Osteoblast (primary cell): ENCODE results near the gene SLC4A8. TPM values are rescaled to one million over a fixed set of nuclear protein-coding genes. Genes with fewer than 3 reads are reported as not detected.

Experiments
- DNase-seq: peaks from one replicate; pipeline ENCODE4 v3.0.0; 2011; ENCODE audit warnings: low spot score, mixed read lengths; ENCODE audit not compliant: insufficient read length; ENCODE audit errors: missing footprints
- H2AFZ ChIP-seq: 2 replicates; pipeline ENCODE4 v1.6.0; 2011; ENCODE audit warnings: mild to moderate bottlenecking, low read length
- H3K27ac ChIP-seq: 2 replicates; pipeline ENCODE4 v1.5.1; 2011; ENCODE audit warnings: mild to moderate bottlenecking, low read depth, low read length, moderate library complexity
- H3K27me3 ChIP-seq: 2 replicates; pipeline ENCODE4 v1.6.0; 2012; ENCODE audit warnings: mild to moderate bottlenecking, control low read depth, inconsistent platforms, low read length, moderate library complexity; ENCODE audit not compliant: insufficient read depth
- H3K36me3 ChIP-seq: 2 replicates; pipeline ENCODE4 v1.5.1; 2011; ENCODE audit warnings: mild to moderate bottlenecking, low read length, control low read depth, moderate library complexity; ENCODE audit not compliant: insufficient read depth
- H3K4me1 ChIP-seq: 2 replicates; pipeline ENCODE4 v1.5.1; 2011; ENCODE audit warnings: mild to moderate bottlenecking, low read length, control low read depth, moderate library complexity; ENCODE audit not compliant: insufficient read depth
- H3K4me2 ChIP-seq: 2 replicates; pipeline ENCODE4 v1.6.0; 2011; ENCODE audit warnings: mild to moderate bottlenecking, low read length; ENCODE audit not compliant: insufficient read depth
- H3K4me3 ChIP-seq: fragments of 200-600 bp; sonication (generic); 3 replicates; pipeline ENCODE4 v1.5.1; 2012; ENCODE audit warnings: mild to moderate bottlenecking, low read length, inconsistent platforms; ENCODE audit not compliant: insufficient read depth
- H3K79me2 ChIP-seq: 2 replicates; pipeline ENCODE4 v1.6.0; 2012; ENCODE audit warnings: mild to moderate bottlenecking, low read length, control low read depth, inconsistent platforms; ENCODE audit not compliant: insufficient read depth
- H3K9me3 ChIP-seq: 2 replicates; pipeline ENCODE4 v1.5.1; 2011; ENCODE audit warnings: low read depth, low read length, control low read depth
- H4K20me1 ChIP-seq: 2 replicates; pipeline ENCODE4 v1.6.0; 2012; ENCODE audit warnings: mild to moderate bottlenecking, low read length, control low read depth; ENCODE audit not compliant: insufficient read depth
- CTCF ChIP-seq: IDR thresholded peaks from 2 replicates; pipeline ENCODE4 v1.5.1; 2011; ENCODE audit warnings: mild to moderate bottlenecking, low read depth, low read length, moderate library complexity; ENCODE audit errors: extremely low read depth
- total RNA-seq: library from RNA; depleted of rRNA; stranded (reverse); fragments of >200 nt; gene quantifications from 2 replicates; pipeline ENCODE4 v1.2.3, GENCODE V29; 2012

The SLC4A8 gene
- total RNA-seq, 1 donor = 2.9 TPM

- H3K4me1 ChIP-seq = no peaks in the 10 kb centered on the region
- TF ChIP-seq CTCF = no peak
- DNase-seq = no peak
- H3K4me2 ChIP-seq = no peak overlapping the region
- no peaks in the 10 kb centered on the region for H4K20me1 ChIP-seq
- no peak overlapping the region for H2AFZ ChIP-seq
- H3K4me3 ChIP-seq = no peak overlapping the region
- no peaks in the 10 kb centered on the region for H3K27me3 ChIP-seq
- no peaks in the 10 kb centered on the region for H3K9me3 ChIP-seq
- H3K79me2 ChIP-seq = no peaks in the 10 kb centered on the region
- H3K27ac ChIP-seq = no peak overlapping the region
- H3K36me3 ChIP-seq = no peaks in the 10 kb centered on the region
These were observed 49.3 kb downstream of the SLC4A8 start for GRCh38 chr12:51473947-51474346.

- no peak overlapping the region for H3K4me3 ChIP-seq
These were observed 50.9 kb downstream of the SLC4A8 start for GRCh38 chr12:51475543-51475942.

GRCh38 chr12:51480978-51481377, 56.3 kb downstream of the SLC4A8 start:
- Histone ChIP-seq H3K4me1 (no peaks in the 10 kb centered on the region), H3K4me3 (no peak overlapping the region), H4K20me1 (no peaks in the 10 kb centered on the region), H2AFZ (no peak overlapping the region), H3K27ac (no peak overlapping the region), H3K36me3 (no peaks in the 10 kb centered on the region), H3K9me3 (no peaks in the 10 kb centered on the region), H3K27me3 (no peaks in the 10 kb centered on the region), H3K79me2 (no peaks in the 10 kb centered on the region), H3K4me2 (no peak overlapping the region)
- TF ChIP-seq CTCF = no peak
- DNase-seq = no peak

More at GRCh38 chr12:51475543-51475942, 50.9 kb downstream of the SLC4A8 start:
- Histone ChIP-seq H2AFZ (no peak overlapping the region), H3K27ac (no peak overlapping the region), H3K4me1 (no peaks in the 10 kb centered on the region), H3K79me2 (no peaks in the 10 kb centered on the region), H4K20me1 (no peaks in the 10 kb centered on the region), H3K27me3 (no peaks in the 10 kb centered on the region), H3K4me2 (no peak overlapping the region), H3K36me3 (no peaks in the 10 kb centered on the region), H3K9me3 (no peaks in the 10 kb centered on the region)
- peak; percentile 76 for DNase-seq
- no peak for TF ChIP-seq CTCF

GRCh38 chr12:51482929-51483697, 58.5 kb downstream of the SLC4A8 start:
- H3K27ac ChIP-seq = no peak overlapping the region
- H4K20me1 ChIP-seq = no peaks in the 10 kb centered on the region
- H3K79me2 ChIP-seq = no peaks in the 10 kb centered on the region
- no peaks in the 10 kb centered on the region for H3K4me1 ChIP-seq
- no peak for TF ChIP-seq CTCF
- H3K9me3 ChIP-seq = no peaks in the 10 kb centered on the region
- DNase-seq = no peak
- H3K4me2 ChIP-seq = peak overlapping the region; percentile 59
- H3K36me3 ChIP-seq = no peaks in the 10 kb centered on the region
- no peak overlapping the region for H3K4me3 ChIP-seq
- peak overlapping the region; percentile 86 for H2AFZ ChIP-seq
- H3K27me3 ChIP-seq = no peaks in the 10 kb centered on the region
